SKM-1 (cell line): ENCODE results near the gene RFX1.
"Not testable (repeated sequence)": the region's sequence is repeated elsewhere in the genome, so short reads cannot be mapped to it uniquely, and the experiment has no call there.

Experiments used
- DNase-seq: peaks from one replicate; lab custom pipeline; 2025; ENCODE audit not compliant: unreplicated experiment; lab: John Stamatoyannopoulos, UW

The RFX1 gene

GRCh38 chr19:13937479-13938300 lies 68.4 kb downstream of the RFX1 start:
- DNase-seq = no peak

GRCh38 chr19:13935765-13936510 lies 70.2 kb downstream of the RFX1 start:
- DNase-seq = no peak

GRCh38 chr19:13934785-13935109 lies 71.4 kb downstream of the RFX1 start:
- no peak for DNase-seq

- DNase-seq = no peak
Measured at GRCh38 chr19:13932911-13933393, 73.2 kb downstream of the RFX1 start.

- no peak for DNase-seq
Measured at GRCh38 chr19:13932149-13932637, 73.9 kb downstream of the RFX1 start.

- no peak for DNase-seq
Measured at GRCh38 chr19:13931391-13932148, 74.5 kb downstream of the RFX1 start.

GRCh38 chr19:13930402-13930801 lies 75.7 kb downstream of the RFX1 start:
- no peak for DNase-seq

- DNase-seq = no peak
Measured at GRCh38 chr19:13929956-13930355, 76.2 kb downstream of the RFX1 start.

GRCh38 chr19:13929340-13929739 lies 76.8 kb downstream of the RFX1 start:
- no peak for DNase-seq

GRCh38 chr19:13926715-13927114 lies 79.4 kb downstream of the RFX1 start:
- no peak for DNase-seq

GRCh38 chr19:13926010-13926409 lies 80.1 kb downstream of the RFX1 start:
- DNase-seq = no peak

- no peak for DNase-seq
Measured at GRCh38 chr19:13923194-13923987, 82.7 kb downstream of the RFX1 start.

- DNase-seq = not testable (repeated sequence)
Measured at GRCh38 chr19:13922118-13922517, 84.0 kb downstream of the RFX1 start.

- DNase-seq = peak; percentile 16
Measured at GRCh38 chr19:13920940-13921747, 85.0 kb downstream of the RFX1 start.

- no peak for DNase-seq
Measured at GRCh38 chr19:13920524-13920923, 85.6 kb downstream of the RFX1 start.

GRCh38 chr19:13918726-13919411 lies 87.3 kb downstream of the RFX1 start:
- DNase-seq = no peak

- DNase-seq = no peak
Measured at GRCh38 chr19:13917888-13918406, 88.2 kb downstream of the RFX1 start.

GRCh38 chr19:13914777-13915176 lies 91.3 kb downstream of the RFX1 start:
- DNase-seq = no peak

- no peak for DNase-seq
Measured at GRCh38 chr19:13913352-13913751, 92.8 kb downstream of the RFX1 start.
